ENCODE data around the gene TMEM242.

TMEM242 gene

GRCh38 chr6:157323255-157323965, at the start of gene TMEM242:
Gene TMEM242 (minus strand): TSS chr6:157323519. CDS start chr6:157323499, 20 bp downstream.
- peak within 1 kb of the TSS; percentile 82 for H3K4me2 ChIP-seq (ENCODE audit: low read length)
- peaks cover 9% of the 10 kb centered on the region for H3K36me3 ChIP-seq (ENCODE audit: control insufficient read depth, low read length)
- peaks cover 11% of the 10 kb centered on the region for H3K4me1 ChIP-seq (ENCODE audit: control insufficient read depth, low read length)
- peaks cover 18% of the 10 kb centered on the region for H3K27me3 ChIP-seq (ENCODE audit: control insufficient read depth, low read length)
- no peaks in the 10 kb centered on the region for H3F3A ChIP-seq (ENCODE audit: control insufficient read depth, insufficient read depth)
- H3K4me3 ChIP-seq (ENCODE audit: low read length): peak within 1 kb of the TSS; percentile 95
- H3K27ac ChIP-seq (ENCODE audit: low read depth, low read length): no peak within 1 kb of the TSS
- peaks cover 17% of the 10 kb centered on the region for H3K79me2 ChIP-seq (ENCODE audit: control insufficient read depth, low read length)
- H3K9me2 ChIP-seq (replicated peaks; ENCODE audit: control insufficient read depth, low read length): no peaks in the 10 kb centered on the region
- TF ChIP-seq CTCF (IDR thresholded peaks at IDR 0.05; ENCODE audit: low read depth, low read length, poor library complexity, severe bottlenecking) (peak; percentile 52), EZH2phosphoT487 (IDR thresholded peaks at IDR 0.05; ENCODE audit: borderline replicate concordance, low read length) (no peak; the same call in 1 of the 2 replicates)
- no peaks in the 10 kb centered on the region for H3K9me3 ChIP-seq (ENCODE audit: control insufficient read depth, insufficient read depth, low read length)
- H4K20me1 ChIP-seq (ENCODE audit: control insufficient read depth, insufficient read depth, low read depth, low read length): no peaks in the 10 kb centered on the region

- TF ChIP-seq EZH2phosphoT487 (IDR thresholded peaks at IDR 0.05; ENCODE audit: borderline replicate concordance, low read length): no peak
- TF ChIP-seq CTCF (IDR thresholded peaks at IDR 0.05; ENCODE audit: low read depth, low read length, poor library complexity, severe bottlenecking): no peak
- Histone ChIP-seq H3K9me3 (ENCODE audit: control insufficient read depth, insufficient read depth, low read length) (no peaks in the 10 kb centered on the region), H3K4me1 (ENCODE audit: control insufficient read depth, low read length) (peaks cover 21% of the 10 kb centered on the region), H3K36me3 (ENCODE audit: control insufficient read depth, low read length) (no peaks in the 10 kb centered on the region), H4K20me1 (ENCODE audit: control insufficient read depth, insufficient read depth, low read depth, low read length) (peaks cover 3% of the 10 kb centered on the region; the same call in 1 of the 2 replicates), H3K79me2 (ENCODE audit: control insufficient read depth, low read length) (no peaks in the 10 kb centered on the region), H3K27me3 (ENCODE audit: control insufficient read depth, low read length) (peaks cover 36% of the 10 kb centered on the region), H3K9me2 (replicated peaks; ENCODE audit: control insufficient read depth, low read length) (no peaks in the 10 kb centered on the region), H3K27ac (ENCODE audit: low read depth, low read length) (no peak overlapping the region), H3F3A (ENCODE audit: control insufficient read depth, insufficient read depth) (peaks cover 10% of the 10 kb centered on the region), H3K4me3 (ENCODE audit: low read length) (no peak overlapping the region), H3K4me2 (ENCODE audit: low read length) (no peak overlapping the region)
Measured at GRCh38 chr6:157372501-157373280, 49.4 kb upstream of the TMEM242 start.

GRCh38 chr6:157370755-157371154, 47.4 kb upstream of the TMEM242 start:
- H3K79me2 ChIP-seq (ENCODE audit: control insufficient read depth, low read length): no peaks in the 10 kb centered on the region
- H3K4me2 ChIP-seq (ENCODE audit: low read length): no peak overlapping the region
- H3K27me3 ChIP-seq (ENCODE audit: control insufficient read depth, low read length): peaks cover 46% of the 10 kb centered on the region
- no peak overlapping the region for H3K27ac ChIP-seq (ENCODE audit: low read depth, low read length)
- H3K9me3 ChIP-seq (ENCODE audit: control insufficient read depth, insufficient read depth, low read length): no peaks in the 10 kb centered on the region
- no peaks in the 10 kb centered on the region for H4K20me1 ChIP-seq (ENCODE audit: control insufficient read depth, insufficient read depth, low read depth, low read length)
- no peaks in the 10 kb centered on the region for H3K9me2 ChIP-seq (replicated peaks; ENCODE audit: control insufficient read depth, low read length)
- H3K4me3 ChIP-seq (ENCODE audit: low read length): no peak overlapping the region
- no peak for TF ChIP-seq EZH2phosphoT487 (IDR thresholded peaks at IDR 0.05; ENCODE audit: borderline replicate concordance, low read length)
- TF ChIP-seq CTCF (IDR thresholded peaks at IDR 0.05; ENCODE audit: low read depth, low read length, poor library complexity, severe bottlenecking): no peak
- no peaks in the 10 kb centered on the region for H3K36me3 ChIP-seq (ENCODE audit: control insufficient read depth, low read length)
- peaks cover 21% of the 10 kb centered on the region for H3K4me1 ChIP-seq (ENCODE audit: control insufficient read depth, low read length)
- peaks cover 10% of the 10 kb centered on the region for H3F3A ChIP-seq (ENCODE audit: control insufficient read depth, insufficient read depth)

Data from DOHH2 (cell line).